T-helper 2 cell treated with Interferon-gamma antibody and Interleukin-4, amounts not matched to agents 100 ng/mL and 5 ng/mL, for 36 hours (primary cell): ENCODE measurements around the gene XYLB. TPM values are rescaled to one million over a fixed set of nuclear protein-coding genes. Genes with fewer than 3 reads are reported as not detected.

Experiments used
- intact Hi-C: fragments of 100-400 bp; cut with micrococcal nuclease; formaldehyde crosslinking; loops from one replicate; pipeline ENCODE4 v1.15.1; 2023
- total RNA-seq: library from RNA; stranded (reverse); gene quantifications from 2 replicates; pipeline ENCODE4 v1.2.3, GENCODE V29; 2022

The XYLB gene
- total RNA-seq, 1 donor from 2014 or later: 9.3 TPM

- intact Hi-C loops: loop anchor here (1.0 kb wide), 1 partner anchor 316 kb away; the partner anchor contains the start of gene ACAA1
These were observed 106.7 kb downstream of the XYLB start, which contains the start of gene ACVR2B for GRCh38 chr3:38453075-38453912. TSS of gene ACVR2B (plus strand) at chr3:38453890. CDS start at chr3:38454323, 433 bp downstream.

- intact Hi-C loops: loop anchor here (1.0 to 2.0 kb wide), 3 partner anchors 25 to 317 kb away; partner anchors contain the start of genes ACAA1 and OXSR1
These were observed 107.3 kb downstream of the XYLB start for GRCh38 chr3:38453913-38454177.

GRCh38 chr3:38454178-38454883 lies 107.7 kb downstream of the XYLB start:
- intact Hi-C loops: loop anchor here (1.0 to 2.0 kb wide), 2 partner anchors 24 to 289 kb away; partner anchors contain the start of gene OXSR1

GRCh38 chr3:38454884-38455638 lies 108.5 kb downstream of the XYLB start:
- intact Hi-C loops: loop anchor here (1.0 to 2.0 kb wide), 3 partner anchors 24 to 290 kb away; partner anchors contain the start of genes EXOG and OXSR1

GRCh38 chr3:38455639-38456430 lies 109.2 kb downstream of the XYLB start:
- intact Hi-C loops: loop anchor here (1.0 to 2.0 kb wide), 2 partner anchors 23 to 40 kb away; partner anchors contain the start of gene EXOG

- intact Hi-C loops: no loop called here
These were observed 110.8 kb downstream of the XYLB start for GRCh38 chr3:38457111-38458003.

GRCh38 chr3:38458796-38459498 lies 112.4 kb downstream of the XYLB start:
- intact Hi-C loops: no loop called here

GRCh38 chr3:38459499-38460048 lies 113.0 kb downstream of the XYLB start:
- intact Hi-C loops: no loop called here

- intact Hi-C loops: no loop called here
These were observed 114.0 kb downstream of the XYLB start for GRCh38 chr3:38460377-38461270.

Other genes with a start within 250 kb of the XYLB start
- 91.9 and 92.4 TPM in 2 replicates for gene ACAA1, start 209.7 kb upstream of the XYLB start, total RNA-seq
- 77.4 and 83.7 TPM in 2 replicates for gene MYD88, start 208.1 kb upstream of the XYLB start, total RNA-seq
- 64.9 and 65.2 TPM in 2 replicates for gene OXSR1, start 181.2 kb upstream of the XYLB start, total RNA-seq
- gene SLC22A13, start 81.0 kb upstream of the XYLB start, total RNA-seq: 0.59 and 0.93 TPM in 2 replicates
- gene SLC22A14, start 64.5 kb upstream of the XYLB start, total RNA-seq: 0.09 TPM in 1 of 2 replicates, not detected in the other
- 6.8 and 7.3 TPM in 2 replicates for gene ACVR2B, start 107.1 kb downstream of the XYLB start, total RNA-seq
- 22.7 and 23.2 TPM in 2 replicates for gene EXOG, start 149.6 kb downstream of the XYLB start, total RNA-seq